Measurements from ENCODE around the gene FGF8.

FGF8 gene

DNA sequence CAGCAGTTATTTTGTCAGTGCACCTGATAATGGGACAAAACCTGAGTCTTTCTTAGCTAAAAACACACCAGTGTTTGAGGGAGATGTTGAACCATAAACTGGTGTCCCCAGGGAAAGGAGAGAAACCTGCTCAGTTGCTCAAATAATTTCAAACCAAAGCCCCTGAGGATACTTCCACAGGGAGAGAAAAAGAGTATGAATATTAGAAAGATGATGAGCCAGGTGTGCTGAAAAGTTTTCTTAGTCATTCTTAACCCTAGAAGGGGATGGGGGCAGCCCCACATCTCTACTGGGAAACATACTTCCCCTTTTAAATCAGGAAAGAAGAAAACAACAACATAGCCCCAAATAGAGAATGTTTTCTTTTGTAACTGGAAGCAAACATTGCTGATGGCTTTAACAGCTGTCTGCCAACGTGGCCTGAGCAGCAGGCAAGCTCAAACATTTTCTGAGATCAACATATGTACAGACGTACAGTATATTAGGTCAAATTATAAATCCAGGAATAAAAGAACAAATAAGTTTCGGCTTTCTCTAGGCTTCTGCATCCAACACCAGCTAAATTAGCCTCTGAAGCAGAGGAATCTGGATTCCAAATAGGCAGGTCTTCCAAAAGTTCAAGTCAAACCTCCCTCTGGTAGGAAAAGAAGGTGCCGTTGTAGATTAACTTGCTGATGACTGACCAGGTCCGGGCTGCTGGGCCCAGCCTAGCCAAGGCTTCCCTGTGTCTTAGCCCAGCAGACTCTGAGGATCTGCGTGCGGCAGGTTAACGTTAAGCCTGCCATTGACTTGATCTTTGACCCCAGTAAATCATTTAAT is 50.4 kb downstream of the FGF8 start:
- DNase-seq (ENCODE audit: low read depth): no peak

DNA sequence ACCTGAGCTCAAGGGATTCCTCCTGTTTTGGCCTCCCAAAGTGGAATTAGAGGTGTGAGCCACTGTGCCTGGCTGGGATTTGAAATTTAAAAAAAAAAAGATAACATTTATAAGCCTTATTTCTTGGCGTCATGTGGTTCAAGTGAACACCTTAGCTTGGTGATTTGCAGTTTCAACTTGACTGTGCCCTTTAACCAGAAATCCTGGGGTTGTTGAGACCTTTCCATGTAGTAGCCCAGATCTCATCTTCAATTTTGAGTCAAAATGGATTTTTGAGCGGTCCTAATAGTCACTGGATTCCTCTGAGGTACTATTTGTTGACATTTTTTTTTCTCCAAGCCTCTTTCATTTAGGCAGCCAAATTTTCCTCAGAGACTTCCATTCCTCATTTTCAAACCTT is 51.5 kb downstream of the FGF8 start:
- DNase-seq (ENCODE audit: low read depth): no peak

DNA sequence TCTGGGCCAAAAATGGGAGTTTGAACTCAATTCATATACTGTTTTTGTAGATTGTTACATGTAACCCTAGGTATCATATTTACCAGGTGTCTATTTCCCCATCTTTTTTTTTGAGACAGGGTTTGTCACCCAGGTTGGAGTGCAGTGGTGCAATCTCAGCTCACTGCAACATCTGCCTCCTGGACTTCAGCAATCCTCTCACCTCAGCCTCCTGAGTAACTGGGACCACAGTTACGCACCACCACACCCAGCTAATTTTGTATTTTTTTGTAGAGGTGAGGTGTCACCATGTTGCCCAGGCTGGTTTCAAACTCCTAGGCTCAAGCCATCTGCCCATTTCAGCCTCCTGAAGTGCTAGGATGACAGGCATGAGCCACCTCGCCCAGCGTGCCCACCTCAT is 52.7 kb downstream of the FGF8 start:
- no peak for DNase-seq (ENCODE audit: low read depth)

DNA sequence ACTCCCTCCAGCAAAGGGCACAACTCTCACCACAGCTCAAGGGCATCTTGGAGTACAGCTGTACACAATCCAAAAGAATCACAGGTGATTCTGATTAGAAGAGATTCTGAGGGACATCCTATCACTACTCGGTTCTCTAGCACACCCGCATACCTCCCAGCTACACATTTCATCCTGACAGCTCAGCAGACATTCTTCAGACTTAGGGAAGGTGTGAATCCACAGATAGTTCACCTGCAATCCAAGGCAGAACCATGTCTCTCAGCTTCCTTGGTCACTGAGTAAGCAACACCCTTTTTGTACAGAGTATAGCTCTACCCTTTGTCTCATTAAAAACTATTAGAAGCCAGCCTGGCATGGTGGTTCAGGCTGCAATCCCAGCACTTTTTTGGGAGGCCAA is 54.1 kb downstream of the FGF8 start:
- no peak for DNase-seq (ENCODE audit: low read depth)

DNA sequence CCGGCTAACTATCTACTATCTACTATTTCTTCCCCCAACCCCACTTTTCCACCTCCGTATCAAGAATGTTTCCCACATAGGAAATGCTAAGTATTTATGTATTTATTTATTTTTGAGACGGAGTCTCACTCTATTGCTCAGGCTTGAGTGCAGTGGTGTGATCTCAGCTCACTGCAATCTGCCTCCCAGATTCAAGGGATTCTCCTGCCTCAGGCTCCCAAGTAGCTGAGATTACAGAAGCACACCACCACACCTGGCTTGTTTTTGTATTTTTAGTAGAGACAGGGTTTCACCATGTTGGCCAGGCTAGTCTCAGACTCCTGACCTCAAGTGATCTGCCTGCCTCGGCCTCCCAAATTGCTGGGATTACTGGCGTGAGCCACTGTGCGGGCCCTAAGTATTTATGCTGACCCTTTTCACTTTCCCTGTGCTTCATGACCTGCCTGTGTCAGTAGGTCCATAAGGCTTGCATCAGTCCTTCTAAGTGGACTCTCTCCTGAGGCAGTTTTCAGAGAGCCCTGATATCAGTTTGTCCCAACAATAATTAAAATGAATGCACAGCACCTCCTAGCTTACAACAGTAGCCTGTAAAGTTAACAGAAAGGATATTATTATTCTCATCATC is 55.2 kb downstream of the FGF8 start:
- DNase-seq (ENCODE audit: low read depth): no peak
